ENCODE results near the gene MYO5C. TPM values are rescaled to one million over a fixed set of nuclear protein-coding genes. Genes with fewer than 3 reads are reported as not detected.

MYO5C gene
- total RNA-seq, 4 donors from 2014 or later, result 2.6 to 12.3 (median 10.2) TPM

- ATAC-seq, result peak; percentile 95
- H3K27ac ChIP-seq, result peak overlapping the region; percentile 74 to 96 (median 93)
These were observed 116.1 kb downstream of the MYO5C start for GRCh38 chr15:52179278-52180195.

GRCh38 chr15:52178765-52179164 is 116.8 kb downstream of the MYO5C start:
- peaks cover 0 to 17% (median 3%) of the 10 kb centered on the region in 3 donors for H3K4me1 ChIP-seq
- H3K4me3 ChIP-seq, result peak overlapping the region; percentile 78 to 96
- TF ChIP-seq EP300 (IDR thresholded peaks at IDR 0.05) (no peak), CTCF (IDR thresholded peaks at IDR 0.05) (no peak), POLR2AphosphoS5 (IDR thresholded peaks at IDR 0.05) (no peak), POLR2A (IDR thresholded peaks at IDR 0.05) (no peak)
- 27% methylated on average over 10 of the region's 10 CpGs; no CpG with 5 or more reads in 1 of the 2 donors for WGBS, 2 donors (ENCODE audit: low coverage in 1 of 2)
- no peaks in the 10 kb centered on the region for H3K9me3 ChIP-seq
- H3K27ac ChIP-seq, result peak overlapping the region; percentile 74 to 96 (median 93)
- ATAC-seq, result no peak
- H3K36me3 ChIP-seq, result no peaks in the 10 kb centered on the region
- no peaks in the 10 kb centered on the region for H3K27me3 ChIP-seq

More at GRCh38 chr15:52179278-52180195, 116.1 kb downstream of the MYO5C start:
- Histone ChIP-seq H3K4me3 (peak overlapping the region; percentile 78 to 96), H3K36me3 (no peaks in the 10 kb centered on the region), H3K9me3 (no peaks in the 10 kb centered on the region), H3K4me1 (peaks cover 0 to 17% (median 3%) of the 10 kb centered on the region in 3 donors), H3K27me3 (no peaks in the 10 kb centered on the region)
- TF ChIP-seq CTCF (IDR thresholded peaks at IDR 0.05) (peak in 3 of 4 experiments; percentile 8 to 29 (median 27)), POLR2A (IDR thresholded peaks at IDR 0.05) (peak; percentile 45 to 50), POLR2AphosphoS5 (IDR thresholded peaks at IDR 0.05) (peak; percentile 80), EP300 (IDR thresholded peaks at IDR 0.05) (no peak)
- WGBS, 2 donors (ENCODE audit: low coverage in 1 of 2), result 0 to 2% methylated on average over 3 to 13 of the region's 105 CpGs

GRCh38 chr15:52172869-52173268 is 122.7 kb downstream of the MYO5C start:
- H3K36me3 ChIP-seq, result no peaks in the 10 kb centered on the region
- no peak for ATAC-seq
- H3K27ac ChIP-seq, result no peak overlapping the region
- no peaks in the 10 kb centered on the region for H3K9me3 ChIP-seq
- no peak overlapping the region for H3K4me3 ChIP-seq
- 60 to 73% methylated on average over 2 of the region's 2 CpGs for WGBS, 2 donors (ENCODE audit: low coverage in 1 of 2)
- peaks cover 0 to 4% (median 0%) of the 10 kb centered on the region in 3 donors for H3K4me1 ChIP-seq
- H3K27me3 ChIP-seq, result no peaks in the 10 kb centered on the region
- no peak for TF ChIP-seq CTCF (IDR thresholded peaks at IDR 0.05)
- TF ChIP-seq POLR2AphosphoS5 (IDR thresholded peaks at IDR 0.05), result no peak
- no peak for TF ChIP-seq EP300 (IDR thresholded peaks at IDR 0.05)
- no peak for TF ChIP-seq POLR2A (IDR thresholded peaks at IDR 0.05)

GRCh38 chr15:52171807-52172206 is 123.8 kb downstream of the MYO5C start:
- H3K4me3 ChIP-seq, result no peak overlapping the region
- peaks cover 0 to 4% (median 0%) of the 10 kb centered on the region in 3 donors for H3K4me1 ChIP-seq
- no peak for ATAC-seq
- no peaks in the 10 kb centered on the region for H3K36me3 ChIP-seq
- H3K27ac ChIP-seq, result no peak overlapping the region
- no peaks in the 10 kb centered on the region for H3K27me3 ChIP-seq
- no peak for TF ChIP-seq POLR2A (IDR thresholded peaks at IDR 0.05)
- no peak for TF ChIP-seq EP300 (IDR thresholded peaks at IDR 0.05)
- no peak for TF ChIP-seq POLR2AphosphoS5 (IDR thresholded peaks at IDR 0.05)
- TF ChIP-seq CTCF (IDR thresholded peaks at IDR 0.05), result no peak
- WGBS, 2 donors (ENCODE audit: low coverage in 1 of 2), result 6 to 50% methylated on average over 1 of the region's 1 CpG
- H3K9me3 ChIP-seq, result no peaks in the 10 kb centered on the region
